ENCODE data around the gene EIF4E. TPM values are rescaled to one million over a fixed set of nuclear protein-coding genes. Genes with fewer than 3 reads are reported as not detected.
"Not testable (repeated sequence)": the region's sequence is repeated elsewhere in the genome, so short reads cannot be mapped to it uniquely, and the experiment has no call there.

EIF4E gene
- total and polyA plus RNA-seq, 11 donors: 8.3 to 93.2 (median 62.2) TPM

- no peak overlapping the region for H3K4me3 ChIP-seq
- H3K4me1 ChIP-seq: no peaks in the 10 kb centered on the region
- TF ChIP-seq CTCF (IDR thresholded peaks at IDR 0.05) (no peak), POLR2A (IDR thresholded peaks at IDR 0.05) (no peak)
- intact Hi-C loops (cut with DNase I): no loop called here
- ATAC-seq (no peak), DNase-seq (no peak)
- no peak overlapping the region for H3K27ac ChIP-seq
- peaks cover 0 to 14% (median 6%) of the 10 kb centered on the region in 12 donors for H3K9me3 ChIP-seq
- H3K36me3 ChIP-seq: no peaks in the 10 kb centered on the region
- H3K27me3 ChIP-seq: no peaks in the 10 kb centered on the region
These were observed 83.0 kb downstream of the EIF4E start for GRCh38 chr4:98845960-98846359.

- peaks cover 0 to 14% (median 6%) of the 10 kb centered on the region in 12 donors for H3K9me3 ChIP-seq
- intact Hi-C loops (cut with DNase I); DNase-seq; H3K4me3 ChIP-seq; H3K27ac ChIP-seq; H3K36me3 ChIP-seq; H3K4me1 ChIP-seq; ATAC-seq; H3K27me3 ChIP-seq: not testable (repeated sequence)
- WGBS, 4 donors: 80 to 84% (median 83%) methylated on average over 11 of the region's 11 CpGs
These were observed 86.0 kb downstream of the EIF4E start for GRCh38 chr4:98842917-98843316.

- no peaks in the 10 kb centered on the region for H3K9me3 ChIP-seq
- DNase-seq (peak in 3 of 5 donors; percentile 18 to 44 (median 37)), ATAC-seq (peak; percentile 64 to 90 (median 84))
- no peaks in the 10 kb centered on the region for H3K36me3 ChIP-seq
- H3K27ac ChIP-seq: peak overlapping the region in 8 of 12 donors; percentile 3 to 49 (median 23)
- intact Hi-C loops (cut with DNase I): no loop called here
- peak overlapping the region in 7 of 12 donors; percentile 0 to 31 (median 16) for H3K4me3 ChIP-seq
- H3K27me3 ChIP-seq: no peaks in the 10 kb centered on the region
- TF ChIP-seq POLR2A (IDR thresholded peaks at IDR 0.05) (no peak), CTCF (IDR thresholded peaks at IDR 0.05) (peak in 1 of 12 donors; percentile 3)
- H3K4me1 ChIP-seq: peaks cover 0 to 6% (median 0%) of the 10 kb centered on the region in 12 donors
- 21 to 24% (median 24%) methylated on average over 5 of the region's 5 CpGs for WGBS, 4 donors
These were observed 89.8 kb downstream of the EIF4E start for GRCh38 chr4:98838977-98839618.

- 90 to 95% (median 94%) methylated on average over 4 of the region's 4 CpGs for whole genome bisulfite sequencing, 4 donors
These were observed 90.4 kb downstream of the EIF4E start for GRCh38 chr4:98838531-98838930.

More at GRCh38 chr4:98838531-98838930, 90.4 kb downstream of the EIF4E start:
- DNase-seq: no peak
- ATAC-seq: no peak
- peak overlapping the region in 1 of 12 donors; percentile 30 for H3K27ac ChIP-seq
- no peaks in the 10 kb centered on the region for H3K27me3 ChIP-seq
- peaks cover 0 to 9% (median 0%) of the 10 kb centered on the region in 12 donors for H3K4me1 ChIP-seq
- intact Hi-C loops (cut with DNase I): no loop called here
- H3K9me3 ChIP-seq: no peaks in the 10 kb centered on the region
- no peak overlapping the region for H3K4me3 ChIP-seq
- no peaks in the 10 kb centered on the region for H3K36me3 ChIP-seq
- TF ChIP-seq CTCF (IDR thresholded peaks at IDR 0.05): no peak
- TF ChIP-seq POLR2A (IDR thresholded peaks at IDR 0.05): no peak

All from heart left ventricle (tissue), 16 donors.